ENCODE data around the gene PGBD5. TPM values are rescaled to one million over a fixed set of nuclear protein-coding genes. Genes with fewer than 3 reads are reported as not detected.

Gene PGBD5
- total RNA-seq, 1 donor from 2014 or later: 1.0 TPM

- no peaks in the 10 kb centered on the region for H3K9me3 Mint-ChIP-seq (ENCODE audit: unreplicated experiment)
- TF ChIP-seq CTCF (IDR thresholded peaks at IDR 0.05): no peak
- DNase-seq (ENCODE audit: extremely low spot score, unreplicated experiment): no peak
- H3K27me3 Mint-ChIP-seq (ENCODE audit: unreplicated experiment): peaks cover 2% of the 10 kb centered on the region
- H3K4me1 Mint-ChIP-seq (ENCODE audit: unreplicated experiment): peaks cover 18% of the 10 kb centered on the region
- no peak overlapping the region for H3K4me3 Mint-ChIP-seq (ENCODE audit: unreplicated experiment)
- H3K36me3 Mint-ChIP-seq (ENCODE audit: unreplicated experiment): no peaks in the 10 kb centered on the region
- H3K27ac Mint-ChIP-seq (ENCODE audit: unreplicated experiment): peak overlapping the region; percentile 66
Observed at GRCh38 chr1:230359992-230360668, 66.0 kb downstream of the PGBD5 start.

- peaks cover 4% of the 10 kb centered on the region for H3K27me3 Mint-ChIP-seq (ENCODE audit: unreplicated experiment)
- DNase-seq (ENCODE audit: extremely low spot score, unreplicated experiment): no peak
- no peak for TF ChIP-seq CTCF (IDR thresholded peaks at IDR 0.05)
- no peak overlapping the region for H3K4me3 Mint-ChIP-seq (ENCODE audit: unreplicated experiment)
- no peaks in the 10 kb centered on the region for H3K36me3 Mint-ChIP-seq (ENCODE audit: unreplicated experiment)
- H3K9me3 Mint-ChIP-seq (ENCODE audit: unreplicated experiment): no peaks in the 10 kb centered on the region
- H3K4me1 Mint-ChIP-seq (ENCODE audit: unreplicated experiment): peaks cover 18% of the 10 kb centered on the region
- no peak overlapping the region for H3K27ac Mint-ChIP-seq (ENCODE audit: unreplicated experiment)
Observed at GRCh38 chr1:230356869-230357794, 69.0 kb downstream of the PGBD5 start.

- Mint-ChIP-seq H3K36me3 (ENCODE audit: unreplicated experiment) (no peaks in the 10 kb centered on the region), H3K9me3 (ENCODE audit: unreplicated experiment) (no peaks in the 10 kb centered on the region), H3K27me3 (ENCODE audit: unreplicated experiment) (peaks cover 12% of the 10 kb centered on the region), H3K27ac (ENCODE audit: unreplicated experiment) (no peak overlapping the region), H3K4me1 (ENCODE audit: unreplicated experiment) (peaks cover 18% of the 10 kb centered on the region), H3K4me3 (ENCODE audit: unreplicated experiment) (no peak overlapping the region)
- no peak for TF ChIP-seq CTCF (IDR thresholded peaks at IDR 0.05)
- DNase-seq (ENCODE audit: extremely low spot score, unreplicated experiment): no peak
Observed at GRCh38 chr1:230356190-230356589, 69.9 kb downstream of the PGBD5 start.

GRCh38 chr1:230355594-230355993 is 70.5 kb downstream of the PGBD5 start:
- no peaks in the 10 kb centered on the region for H3K9me3 Mint-ChIP-seq (ENCODE audit: unreplicated experiment)
- no peaks in the 10 kb centered on the region for H3K36me3 Mint-ChIP-seq (ENCODE audit: unreplicated experiment)
- H3K4me1 Mint-ChIP-seq (ENCODE audit: unreplicated experiment): peaks cover 16% of the 10 kb centered on the region
- no peak overlapping the region for H3K27ac Mint-ChIP-seq (ENCODE audit: unreplicated experiment)
- DNase-seq (ENCODE audit: extremely low spot score, unreplicated experiment): no peak
- H3K27me3 Mint-ChIP-seq (ENCODE audit: unreplicated experiment): peaks cover 12% of the 10 kb centered on the region
- H3K4me3 Mint-ChIP-seq (ENCODE audit: unreplicated experiment): no peak overlapping the region
- TF ChIP-seq CTCF (IDR thresholded peaks at IDR 0.05): no peak

- no peak for TF ChIP-seq CTCF (IDR thresholded peaks at IDR 0.05)
- Mint-ChIP-seq H3K36me3 (ENCODE audit: unreplicated experiment) (no peaks in the 10 kb centered on the region), H3K27me3 (ENCODE audit: unreplicated experiment) (peaks cover 12% of the 10 kb centered on the region), H3K4me1 (ENCODE audit: unreplicated experiment) (peaks cover 12% of the 10 kb centered on the region), H3K9me3 (ENCODE audit: unreplicated experiment) (no peaks in the 10 kb centered on the region), H3K4me3 (ENCODE audit: unreplicated experiment) (no peak overlapping the region), H3K27ac (ENCODE audit: unreplicated experiment) (no peak overlapping the region)
- DNase-seq (ENCODE audit: extremely low spot score, unreplicated experiment): no peak
Observed at GRCh38 chr1:230355128-230355527, 71.0 kb downstream of the PGBD5 start.
